Muscle of arm (tissue), 12 donors: Measurements from ENCODE around the gene RAET1E. TPM values are rescaled to one million over a fixed set of nuclear protein-coding genes. Genes with fewer than 3 reads are reported as not detected.

ENCODE experiments used
- polyA plus RNA-seq, 12 donors: library from polyadenylated mRNA; unstranded; fragments of 120-200 nt; gene quantifications; one replicate each; pipeline ENCODE4 v1.2.1, GENCODE V29; 2013; ENCODE audit not compliant: insufficient read length in 12 of 12

Gene RAET1E
- polyA plus RNA-seq, 12 donors: 0.11 to 2.1 (median 0.97) TPM; not detected in 2

Other genes starting within 250 kb of the RAET1E start
- gene KATNA1, start 249.4 kb downstream of the RAET1E start, polyA plus RNA-seq: 10 to 100 TPM in 11 of 12 donors, not detected in 1; 12.6 to 29.3 (median 24.1) TPM
- gene LATS1, start 180.0 kb downstream of the RAET1E start, polyA plus RNA-seq: 10 to 100 TPM in 11 of 12 donors, not detected in 1; 19.5 to 29.8 (median 22.9) TPM
- 10 to 100 TPM in 11 of 12 donors, not detected in 1; 11.4 to 27.7 (median 24.4) TPM for gene NUP43, start 151.6 kb downstream of the RAET1E start, polyA plus RNA-seq
- 10 to 100 TPM in 11 of 12 donors, not detected in 1; 58.3 to 96.6 (median 78.1) TPM for gene PCMT1, start 148.4 kb downstream of the RAET1E start, polyA plus RNA-seq
- 10 to 100 TPM in 11 of 12 donors, not detected in 1; 16.6 to 33.3 (median 24.4) TPM for gene LRP11, start 33.8 kb downstream of the RAET1E start, polyA plus RNA-seq
- gene RAET1G, start 25.0 kb upstream of the RAET1E start, polyA plus RNA-seq: under 1 TPM in 8 of 12 donors, not detected in 4; 0.21 to 0.62 (median 0.42) TPM
- gene ULBP2, start 43.9 kb upstream of the RAET1E start, polyA plus RNA-seq: under 1 TPM in 10 of 12 donors, not detected in 2; 0.20 to 0.86 (median 0.36) TPM
- 1 to 10 TPM in 1 of 12 donors, under 1 TPM in 9, not detected in 2; 0.21 to 1.2 (median 0.61) TPM for gene ULBP1, start 65.8 kb upstream of the RAET1E start, polyA plus RNA-seq
- gene RAET1L, start 127.4 kb upstream of the RAET1E start, polyA plus RNA-seq: under 1 TPM in 4 of 12 donors, not detected in 8; 0.16 to 0.99 (median 0.71) TPM
- gene ULBP3, start 171.0 kb upstream of the RAET1E start, polyA plus RNA-seq: 1 to 10 TPM in 10 of 12 donors, not detected in 2; 1.0 to 3.2 (median 2.3) TPM
- 100 to 1,000 TPM in 1 of 12 donors, 10 to 100 TPM in 11; 15.2 to 477 (median 41.9) TPM for gene PPP1R14C, start 244.9 kb upstream of the RAET1E start, polyA plus RNA-seq